Measurements from ENCODE around the gene TMEM150A. TPM values are rescaled to one million over a fixed set of nuclear protein-coding genes. Genes with fewer than 3 reads are reported as not detected.

TMEM150A gene
- total RNA-seq, 1 experiment from 2014 or later, result 25.3 TPM

GRCh38 chr2:85551698-85552678 lies 50.5 kb downstream of the TMEM150A start:
- H3K4me3 ChIP-seq (ENCODE audit: low read depth, low read length), result no peak overlapping the region
- Mint-ChIP-seq H3K27me3 (ENCODE audit: insufficient read depth, unreplicated experiment) (no peaks in the 10 kb centered on the region), H3K36me3 (ENCODE audit: insufficient read depth, unreplicated experiment) (peaks cover 92% of the 10 kb centered on the region), H3K9me3 (ENCODE audit: unreplicated experiment) (no peaks in the 10 kb centered on the region), H3K4me1 (ENCODE audit: low read depth, unreplicated experiment) (no peaks in the 10 kb centered on the region), H3K4me3 (ENCODE audit: unreplicated experiment) (no peak overlapping the region), H3K27ac (ENCODE audit: unreplicated experiment) (no peak overlapping the region)
- intact Hi-C loops (cut with micrococcal nuclease; ENCODE audit: unreplicated experiment), result loop anchor here (1.0 to 5.0 kb wide), 4 partner anchors 132 to 485 kb away; partner anchors contain the start of genes ELMOD3 and RETSAT
- peak; percentile 81 to 89 for DNase-seq
- POLR2A ChIA-PET, result interaction anchor here (0.5 to 3.6 kb wide), 8 partner anchors 10 to 152 kb away, joined by 3 to 32 read pairs (median 6); partner anchors contain the start of genes GGCX, MAT2A and VAMP8
- no peaks in the 10 kb centered on the region for H3K4me1 ChIP-seq
- H3K9me3 ChIP-seq, result no peaks in the 10 kb centered on the region
- CTCF ChIA-PET, result interaction anchor here (0.6 to 4.5 kb wide), 26 partner anchors 8 to 419 kb away, joined by 3 to 67 read pairs (median 3); partner anchors contain the start of genes C2orf68, GGCX, MAT2A and RNF181
- BruUV-seq (replicated peaks), result no TSS peak
- TF ChIP-seq CTCF (IDR thresholded peaks at IDR 0.05; ENCODE audit: insufficient read depth in 1 of 2, low read depth in 1 of 2, low read length in 1 of 2, severe bottlenecking in 1 of 2, unreplicated experiment in 1 of 2), result peak; percentile 93
- H3K27me3 ChIP-seq (replicated peaks; ENCODE audit: control insufficient read depth, insufficient read depth, low read length), result no peaks in the 10 kb centered on the region
- peaks cover 7% of the 10 kb centered on the region; the same call in 1 of the 2 replicates for H3K36me3 ChIP-seq (ENCODE audit: control insufficient read depth, insufficient read depth, low read length)

- H3K27ac Mint-ChIP-seq (ENCODE audit: unreplicated experiment), result no peak overlapping the region
- CTCF ChIA-PET, result interaction anchor here (2.9 to 4.5 kb wide), 2 partner anchors 11 to 130 kb away, joined by 32 to 67 read pairs; partner anchors contain the start of genes MAT2A and SH2D6
Observed at GRCh38 chr2:85550486-85550885, 52.0 kb downstream of the TMEM150A start.

More at GRCh38 chr2:85550486-85550885, 52.0 kb downstream of the TMEM150A start:
- Histone ChIP-seq H3K4me3 (ENCODE audit: low read depth, low read length) (no peak overlapping the region), H3K4me1 (no peaks in the 10 kb centered on the region), H3K36me3 (ENCODE audit: control insufficient read depth, insufficient read depth, low read length) (peaks cover 7% of the 10 kb centered on the region; the same call in 1 of the 2 replicates), H3K9me3 (no peaks in the 10 kb centered on the region), H3K27me3 (replicated peaks; ENCODE audit: control insufficient read depth, insufficient read depth, low read length) (no peaks in the 10 kb centered on the region)
- intact Hi-C loops (cut with micrococcal nuclease; ENCODE audit: unreplicated experiment), result loop anchor here (5.0 kb wide), 1 partner anchor 483 kb away; no protein-coding TSS in a partner anchor
- Mint-ChIP-seq H3K4me3 (ENCODE audit: unreplicated experiment) (no peak overlapping the region), H3K36me3 (ENCODE audit: insufficient read depth, unreplicated experiment) (peaks cover 93% of the 10 kb centered on the region), H3K9me3 (ENCODE audit: unreplicated experiment) (no peaks in the 10 kb centered on the region), H3K4me1 (ENCODE audit: low read depth, unreplicated experiment) (no peaks in the 10 kb centered on the region), H3K27me3 (ENCODE audit: insufficient read depth, unreplicated experiment) (no peaks in the 10 kb centered on the region)
- DNase-seq, result no peak
- TF ChIP-seq CTCF (IDR thresholded peaks at IDR 0.05; ENCODE audit: insufficient read depth in 1 of 2, low read depth in 1 of 2, low read length in 1 of 2, severe bottlenecking in 1 of 2, unreplicated experiment in 1 of 2), result no peak
- POLR2A ChIA-PET, result interaction anchor here (1.4 to 3.6 kb wide), 2 partner anchors 11 to 129 kb away, joined by 4 to 32 read pairs; partner anchors contain the start of gene MAT2A
- no TSS peak for BruUV-seq (replicated peaks)
